ENCODE measurements around the gene LRRC1.

LRRC1 gene

DNA sequence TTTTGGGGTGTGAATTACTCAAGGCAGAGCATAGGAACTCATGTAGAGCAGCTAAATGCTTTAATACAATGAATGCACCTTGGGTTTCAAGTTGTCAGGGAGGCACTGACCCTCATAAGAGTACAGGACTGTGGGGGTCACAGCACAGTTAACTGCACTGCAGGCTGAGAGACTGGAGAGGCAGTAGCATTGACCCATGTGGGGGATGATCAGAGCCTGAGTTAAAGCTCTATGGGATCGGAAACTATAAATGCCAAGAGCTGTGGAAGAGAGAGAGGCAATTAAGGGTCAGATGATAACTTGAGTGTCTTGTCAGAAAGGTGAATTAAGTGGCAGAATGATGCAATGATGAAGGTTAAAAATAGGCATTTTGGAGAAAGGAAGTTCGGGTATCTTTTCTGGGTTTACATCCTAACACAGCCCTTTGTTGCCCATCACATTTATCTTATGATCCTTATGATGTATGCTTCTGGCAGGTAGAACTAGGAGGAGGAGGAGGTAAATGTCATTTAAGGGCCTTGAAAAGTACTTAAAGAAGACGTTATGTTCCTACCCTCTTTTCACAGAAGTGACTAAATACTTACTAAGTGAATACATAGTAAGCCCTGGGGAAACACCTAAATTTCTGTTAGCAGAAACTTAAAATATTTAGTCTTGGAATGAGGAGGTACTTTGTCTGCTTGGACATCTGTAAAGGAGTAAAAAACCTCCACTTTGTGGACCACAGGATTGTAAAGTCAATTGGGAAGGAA is 24.2 kb downstream of the LRRC1 start:
- no peak for DNase-seq

DNA sequence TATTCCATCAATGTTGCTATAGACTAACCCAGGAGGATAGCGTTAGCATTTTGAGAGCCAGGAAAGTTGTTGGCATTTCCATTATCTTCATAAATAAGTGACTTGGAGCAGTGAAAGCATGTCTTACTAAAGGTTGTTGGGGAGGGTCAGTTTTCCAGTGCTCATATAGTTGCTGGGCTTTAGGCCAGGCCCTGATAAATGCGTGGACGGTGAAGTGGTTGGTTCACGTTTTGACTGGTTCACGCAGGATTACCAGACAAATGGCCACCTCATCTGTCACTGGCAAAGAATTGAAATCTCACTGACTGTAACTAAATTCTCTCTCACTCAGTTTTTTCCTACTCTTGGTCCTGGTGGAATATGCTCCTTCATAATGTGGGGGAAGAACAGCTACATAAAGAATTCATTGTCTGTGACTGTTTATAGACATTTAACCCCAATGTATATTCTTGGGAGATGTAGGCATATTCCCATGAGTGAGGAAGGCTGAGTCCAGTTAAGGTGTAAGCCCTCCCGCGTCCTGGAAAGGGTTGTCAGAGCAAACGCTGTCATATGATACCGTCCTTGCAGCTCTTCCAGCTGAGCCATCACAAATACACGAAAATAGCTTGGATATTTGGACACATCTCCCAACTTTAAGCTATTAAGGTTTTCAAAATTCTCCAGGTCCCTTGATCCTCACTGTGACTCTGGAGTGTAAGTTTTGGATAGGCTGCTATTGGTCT is 27.8 kb downstream of the LRRC1 start:
- no peak for DNase-seq

DNA sequence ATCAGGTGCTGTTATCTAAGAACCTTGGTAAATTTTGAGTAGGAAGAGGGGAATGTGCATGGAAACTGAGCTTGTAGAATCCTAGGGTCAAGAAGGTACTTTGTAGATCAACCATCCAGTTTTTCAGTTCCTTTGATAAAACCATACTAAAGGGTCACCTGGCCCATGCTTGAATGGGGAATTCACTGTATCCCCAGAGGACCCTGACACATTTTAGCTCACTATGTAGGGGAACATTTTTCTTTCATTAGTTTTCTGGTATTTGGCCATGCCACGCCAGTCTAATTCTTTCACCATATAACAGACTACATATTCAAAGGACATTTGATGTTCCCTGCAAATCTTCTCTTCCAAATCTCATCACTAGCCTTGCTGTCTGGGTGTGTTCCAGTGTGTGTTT is 29.9 kb downstream of the LRRC1 start:
- no peak for DNase-seq

DNA sequence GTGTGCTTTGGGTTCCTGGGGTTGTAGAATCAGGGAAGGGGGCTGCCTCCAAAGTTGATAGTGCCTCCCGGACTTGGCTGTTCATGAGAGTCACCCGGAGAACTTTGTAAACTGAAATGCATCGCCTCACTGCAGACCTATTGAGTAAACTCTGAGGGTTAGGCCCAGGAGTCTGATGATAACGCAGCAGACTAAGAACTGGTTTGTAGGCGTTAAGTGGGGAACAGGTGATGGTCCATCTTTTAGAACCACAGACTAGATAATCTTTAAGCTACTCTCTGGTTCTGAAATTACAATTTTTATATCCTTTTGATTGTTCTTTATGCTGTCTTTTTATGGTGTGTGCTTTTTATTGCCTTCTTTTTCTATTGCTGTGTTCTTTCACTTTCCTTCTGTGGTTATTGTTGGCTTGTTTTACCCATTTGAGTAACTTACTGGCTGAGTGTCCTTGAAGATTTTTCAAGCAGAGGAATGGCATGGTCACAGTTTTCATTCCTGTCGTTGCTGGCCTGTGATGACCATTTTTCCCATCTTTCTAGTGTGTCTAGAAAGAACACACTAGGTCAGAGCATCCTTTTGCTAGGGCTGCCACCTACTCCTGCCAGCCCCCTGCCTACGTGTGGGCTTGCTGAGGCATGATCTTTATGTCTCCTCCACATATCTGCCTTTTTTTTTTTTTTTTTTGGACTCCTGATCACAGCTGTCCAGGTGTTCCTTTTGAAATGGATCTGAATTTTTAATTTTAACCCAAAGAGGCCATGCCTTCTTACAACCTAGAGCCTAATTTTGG is 30.9 kb downstream of the LRRC1 start:
- DNase-seq = no peak

DNA sequence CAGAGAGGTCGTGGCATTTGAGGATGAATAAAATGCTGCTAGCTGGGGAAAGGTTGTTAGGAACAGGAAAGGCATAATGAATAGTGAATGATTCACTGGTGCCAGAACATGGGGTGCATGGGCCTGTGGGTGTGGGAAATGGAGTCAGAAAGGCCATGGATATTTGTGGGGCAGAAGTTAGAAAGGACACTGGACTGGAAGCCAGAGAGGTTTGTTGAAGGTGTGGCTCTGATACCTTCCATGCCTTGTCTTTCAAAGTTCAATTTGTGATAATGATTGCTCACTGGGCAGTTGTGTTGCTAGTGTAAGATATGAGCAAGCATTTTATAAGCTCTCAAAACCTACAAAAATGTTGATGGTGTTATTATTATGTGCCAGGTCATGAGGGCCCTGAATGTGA is 32.7 kb downstream of the LRRC1 start:
- DNase-seq = no peak

DNA sequence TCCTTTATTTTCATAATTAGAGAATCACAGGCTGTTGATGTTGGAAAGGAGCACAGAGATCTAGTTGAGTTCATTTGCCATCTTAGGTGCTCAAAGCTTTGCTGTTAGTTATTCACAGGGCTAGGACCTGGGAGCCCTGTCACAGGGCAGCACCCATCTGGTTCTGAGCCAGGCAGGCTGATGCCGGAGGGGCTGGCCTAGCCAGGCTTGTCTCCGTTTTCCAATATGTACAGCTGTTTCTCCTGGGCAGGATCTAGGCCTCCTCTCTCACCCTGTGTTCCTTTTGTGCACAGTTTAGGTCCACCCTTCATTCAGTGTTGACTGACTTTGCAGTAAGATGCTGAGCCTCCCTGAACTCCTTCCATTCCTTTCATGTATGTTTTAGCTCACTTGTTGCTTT is 33.4 kb downstream of the LRRC1 start:
- no peak for DNase-seq

DNA sequence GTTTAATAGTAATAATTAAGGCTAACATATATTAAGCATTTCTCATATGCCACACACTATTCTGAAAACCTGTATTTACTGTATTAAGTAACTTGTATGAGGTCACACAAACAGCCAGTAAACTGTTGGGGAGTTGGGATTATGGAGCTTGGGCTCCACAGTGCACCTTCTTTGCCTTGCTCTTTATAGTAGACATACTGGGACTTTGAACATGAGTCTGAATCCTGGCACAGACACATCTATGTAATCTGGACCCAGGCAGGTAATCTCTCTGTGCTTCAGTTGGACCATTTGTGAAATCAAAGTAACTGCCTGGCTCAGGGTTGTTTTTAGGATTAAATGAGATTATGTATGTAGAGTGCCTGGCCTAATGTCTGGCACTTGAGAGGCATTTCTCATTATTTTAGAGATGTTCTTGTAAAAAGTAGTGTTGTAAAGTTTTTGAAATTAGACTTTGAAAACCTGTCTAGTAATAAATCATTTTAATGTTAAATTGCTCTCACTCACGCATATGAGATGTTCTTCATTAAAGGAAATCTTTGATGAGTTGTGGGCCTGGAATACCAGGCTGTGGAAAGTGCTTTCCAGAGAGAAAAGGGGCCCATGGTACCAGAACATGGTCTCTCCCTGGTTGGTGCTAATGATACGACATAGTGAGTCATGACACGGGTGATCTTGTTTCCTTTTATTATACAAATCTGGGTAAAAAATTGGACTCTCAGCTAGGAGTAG is 34.3 kb downstream of the LRRC1 start:
- DNase-seq = no peak

DNA sequence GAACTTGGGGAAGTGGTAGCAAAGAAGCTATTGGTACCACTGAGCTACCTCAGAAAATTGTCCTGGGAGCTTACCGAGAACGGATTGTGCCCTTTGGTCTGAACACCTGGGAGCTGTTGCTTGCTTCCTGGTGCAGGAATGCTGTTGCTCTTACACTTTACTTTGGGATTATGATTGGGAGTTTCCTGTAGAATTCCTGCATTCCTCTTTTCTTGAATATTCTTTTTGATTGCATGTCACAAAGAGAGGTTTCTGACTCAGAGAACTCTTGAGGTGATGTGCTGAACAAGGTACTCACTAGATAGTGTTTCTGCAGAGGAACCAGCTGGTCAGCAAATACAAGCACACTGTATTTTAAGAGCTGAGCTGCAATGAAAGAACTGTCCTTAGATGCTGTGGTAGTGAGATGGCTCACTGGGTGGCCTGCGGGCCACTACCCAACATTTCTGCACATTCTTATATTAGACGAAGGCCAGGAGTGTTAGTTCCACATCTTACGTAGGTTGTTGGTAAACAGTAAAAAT is 35.0 kb downstream of the LRRC1 start:
- no peak for DNase-seq

DNA sequence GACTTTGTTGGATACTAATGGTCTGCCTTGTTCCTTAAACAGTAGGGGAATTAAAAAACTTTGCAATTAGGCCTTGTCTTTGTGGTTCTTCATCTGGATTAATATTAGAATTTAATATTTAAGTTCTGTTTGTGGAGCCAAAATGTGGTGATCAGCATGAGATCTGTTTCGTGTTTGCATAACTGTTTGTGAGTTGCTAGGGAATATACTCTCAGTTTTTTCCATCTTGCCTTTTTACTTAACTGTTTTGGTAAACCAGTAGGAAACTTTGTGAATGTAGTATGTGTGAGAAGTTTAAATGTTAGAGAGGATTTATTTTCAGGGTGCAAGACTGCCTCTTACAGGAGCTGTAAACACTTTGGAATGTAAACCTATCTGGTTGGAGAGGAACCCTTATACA is 35.6 kb downstream of the LRRC1 start:
- no peak for DNase-seq

DNA sequence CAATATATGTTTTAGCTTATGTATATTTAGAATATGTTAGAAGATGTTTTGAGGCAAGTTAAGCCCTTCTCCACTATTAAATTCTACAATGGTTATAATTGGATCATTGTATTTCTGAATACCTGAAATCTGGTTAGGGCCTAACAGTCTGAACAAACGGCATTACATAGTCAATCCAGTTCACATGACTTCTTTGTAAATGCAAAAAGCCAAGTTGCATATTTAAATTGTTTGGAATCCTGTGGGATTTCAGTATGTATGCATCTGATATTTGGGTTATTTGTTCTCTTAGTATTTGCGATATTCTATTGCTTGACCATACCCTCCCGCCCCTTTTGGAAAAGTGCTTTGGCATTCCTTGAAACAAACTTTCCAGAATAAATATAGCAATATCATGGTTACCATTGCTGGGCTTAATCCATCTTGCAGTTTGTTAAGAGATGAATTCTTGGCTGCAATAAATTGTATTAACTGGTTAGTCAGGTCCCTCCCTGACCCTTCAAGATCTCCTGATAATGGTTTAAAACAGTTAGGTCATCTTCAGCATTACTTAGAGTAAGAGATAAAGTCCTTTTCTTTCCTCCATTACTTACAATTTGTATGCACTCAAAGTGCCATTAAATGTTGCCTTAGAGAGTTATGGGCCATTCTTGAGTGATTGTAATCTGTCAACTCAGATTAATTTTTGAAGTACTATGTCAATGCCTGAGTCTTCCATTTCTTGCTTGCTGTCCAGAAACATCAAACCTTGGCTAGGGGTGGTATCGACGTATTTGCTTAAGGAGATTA is 36.5 kb downstream of the LRRC1 start:
- DNase-seq = no peak

DNA sequence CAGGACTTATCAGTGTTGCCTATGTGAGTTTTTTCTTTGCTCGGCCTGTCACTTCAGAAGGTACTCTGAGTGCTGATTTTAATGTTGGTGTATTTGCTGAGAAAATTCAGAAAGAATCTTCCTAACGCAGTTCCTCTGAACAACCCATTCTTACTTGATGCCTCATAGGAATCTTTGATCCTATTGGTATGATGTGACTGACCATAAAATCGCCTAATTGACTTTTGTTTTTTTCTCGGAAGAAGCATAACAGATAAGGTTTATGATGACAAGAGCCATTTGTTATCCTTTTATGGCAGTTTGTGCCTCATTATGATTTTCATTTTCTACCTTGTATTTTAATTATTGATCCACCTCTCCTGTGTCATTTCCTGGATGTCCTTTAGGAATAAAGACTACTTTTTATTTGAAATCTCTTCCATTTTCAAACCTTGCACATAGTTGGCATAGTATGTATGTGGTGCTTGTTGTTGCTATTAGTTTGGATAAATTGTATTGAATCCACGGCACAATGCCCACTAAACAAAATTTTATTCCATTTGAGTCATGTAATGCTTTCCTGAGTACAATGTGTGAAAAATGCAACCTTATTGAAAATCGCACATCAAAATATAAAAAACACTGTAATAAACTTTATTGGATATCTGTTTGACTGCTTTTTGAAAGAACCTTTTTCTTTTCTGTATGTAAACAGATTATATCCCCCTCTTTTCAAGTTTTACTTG is 37.3 kb downstream of the LRRC1 start:
- no peak for DNase-seq

DNA sequence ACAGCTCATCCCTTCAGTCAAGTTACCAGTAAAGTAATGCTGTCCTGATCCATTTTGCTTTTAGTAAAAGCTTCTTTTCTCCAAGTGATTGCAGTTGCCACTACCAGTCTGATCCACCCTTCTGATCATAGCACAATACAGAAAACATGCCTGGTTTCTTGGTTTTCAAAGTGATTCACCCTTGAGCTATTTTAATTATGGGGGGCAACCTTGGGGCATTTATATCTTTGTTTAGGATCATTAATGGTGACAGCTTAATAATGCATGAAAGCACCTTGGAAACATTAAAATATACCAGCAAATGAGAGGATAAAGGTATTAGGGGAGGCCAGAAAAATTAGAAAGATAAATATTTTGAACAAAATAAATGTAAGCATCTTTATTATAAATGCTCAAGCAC is 38.4 kb downstream of the LRRC1 start:
- DNase-seq = no peak

DNA sequence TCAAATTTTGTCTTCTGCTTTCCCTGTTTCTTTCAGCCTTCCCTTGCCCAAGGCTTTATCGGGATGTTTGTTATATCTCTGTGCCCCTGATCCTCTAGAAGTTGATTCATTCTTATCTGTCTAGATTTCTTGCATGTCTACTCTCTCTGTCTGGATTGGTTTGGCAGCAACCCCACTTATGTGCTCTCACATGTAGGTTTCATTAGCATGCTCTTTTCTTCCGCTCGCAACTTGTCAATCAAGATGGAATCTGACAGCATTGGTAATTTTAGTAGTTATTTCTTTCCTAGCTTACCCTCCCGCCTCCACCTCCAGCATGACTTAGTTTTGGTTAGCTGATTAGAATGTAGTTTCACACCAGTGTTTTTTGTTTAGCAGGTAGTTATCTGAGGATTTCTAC is 39.3 kb downstream of the LRRC1 start:
- no peak for DNase-seq

DNA sequence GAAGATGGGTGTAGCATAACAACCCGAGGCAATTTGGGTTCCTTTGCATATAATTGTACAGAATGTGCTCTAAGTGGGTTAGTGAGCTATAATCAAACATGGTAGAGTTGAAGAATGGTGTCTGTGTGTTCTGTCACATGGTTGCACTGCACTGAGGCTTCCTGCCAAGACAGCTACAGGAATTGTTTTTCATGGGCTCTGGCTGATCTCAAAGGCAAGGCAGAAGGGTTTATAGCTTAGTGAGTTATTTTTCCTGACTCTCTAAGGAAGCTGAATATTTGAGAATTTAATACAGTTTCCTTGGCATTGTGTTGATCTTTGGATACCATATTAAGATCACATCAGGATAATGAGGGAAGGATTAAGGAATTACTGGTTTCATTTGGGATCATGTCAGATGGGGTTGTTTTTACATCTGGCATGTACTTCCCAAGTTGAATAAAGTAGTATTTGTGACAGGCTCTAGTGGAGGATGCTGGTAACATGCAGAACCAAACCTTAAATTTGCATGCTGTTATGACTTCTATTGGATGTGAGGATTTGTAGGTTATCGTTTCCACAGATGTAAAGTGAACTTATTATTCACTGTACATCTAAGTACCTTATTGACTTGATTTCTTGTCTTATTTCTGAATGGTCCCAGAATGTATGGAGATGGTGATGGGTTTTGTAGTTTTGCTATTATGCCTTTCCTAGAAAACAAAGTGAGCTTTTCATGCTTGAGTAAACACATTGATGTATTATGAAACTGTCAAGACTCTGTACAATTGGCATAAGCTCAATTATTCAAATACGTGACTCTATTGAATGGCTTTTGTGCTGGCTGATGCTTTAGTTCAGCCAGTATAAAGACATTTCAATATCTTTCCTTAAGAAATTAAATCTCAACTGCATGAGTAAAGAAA is 43.3 kb downstream of the LRRC1 start:
- no peak for DNase-seq

DNA sequence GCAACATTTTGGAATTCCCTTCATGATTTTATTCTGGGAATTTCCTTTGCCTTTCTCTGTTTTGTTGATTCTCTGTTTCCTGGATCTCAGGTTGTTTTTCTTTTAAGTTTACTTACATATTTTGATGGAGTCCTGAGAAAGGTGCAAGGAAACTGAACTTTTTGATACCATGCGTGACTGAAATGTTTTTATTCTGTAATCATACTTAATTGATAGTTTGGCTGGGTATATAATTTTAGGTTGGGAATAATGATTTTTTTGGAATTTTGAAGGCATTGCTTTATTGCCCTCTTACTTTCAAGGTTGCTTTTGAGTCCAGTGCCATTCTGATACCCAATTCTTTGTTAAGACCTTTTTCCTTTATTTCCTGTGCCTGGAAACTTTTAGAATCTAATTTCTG is 45.2 kb downstream of the LRRC1 start:
- no peak for DNase-seq

DNA sequence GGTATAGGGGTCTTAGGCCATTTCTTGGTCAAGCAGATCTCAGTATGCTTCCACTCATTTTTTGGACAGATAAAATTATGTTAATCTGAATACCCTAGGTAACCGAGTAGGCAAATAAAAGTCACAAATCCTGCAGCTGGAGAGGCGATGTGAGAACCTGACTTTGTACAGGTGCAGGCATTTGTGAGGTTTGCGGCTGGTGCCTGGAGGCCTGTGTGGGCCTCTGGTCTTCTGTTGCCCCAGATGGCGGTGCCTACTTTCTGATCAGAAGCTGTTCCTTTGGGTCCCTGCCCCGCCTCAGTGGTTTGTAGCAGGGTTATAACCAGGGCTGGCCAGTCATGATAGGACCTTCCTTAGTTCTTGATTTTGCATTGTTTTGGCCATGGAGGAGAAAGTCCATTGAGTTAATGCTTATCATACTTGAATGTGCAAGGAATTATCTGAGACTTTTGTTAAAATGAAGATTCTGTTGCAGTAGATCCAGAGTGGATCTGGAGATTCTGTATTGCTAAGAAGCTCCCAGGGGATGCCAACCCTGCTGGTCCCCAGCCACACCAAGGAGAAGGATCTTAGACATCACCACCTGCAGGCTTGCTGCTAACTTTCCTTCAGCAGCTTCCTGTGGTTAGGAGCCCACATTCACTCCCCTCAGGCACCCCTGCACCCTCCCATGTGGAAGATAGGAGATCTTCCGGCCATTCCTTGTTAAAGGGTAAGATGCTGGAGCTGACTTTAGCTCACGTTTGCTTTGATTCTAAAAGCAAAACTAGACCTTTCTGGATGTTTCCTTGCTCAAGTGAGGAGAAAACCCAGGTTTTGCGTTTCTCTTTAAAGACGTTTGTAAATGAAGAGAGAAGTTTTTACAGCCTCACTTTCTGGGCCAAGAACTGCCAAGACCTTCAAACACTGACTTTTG is 50.7 kb downstream of the LRRC1 start:
- no peak for DNase-seq

DNA sequence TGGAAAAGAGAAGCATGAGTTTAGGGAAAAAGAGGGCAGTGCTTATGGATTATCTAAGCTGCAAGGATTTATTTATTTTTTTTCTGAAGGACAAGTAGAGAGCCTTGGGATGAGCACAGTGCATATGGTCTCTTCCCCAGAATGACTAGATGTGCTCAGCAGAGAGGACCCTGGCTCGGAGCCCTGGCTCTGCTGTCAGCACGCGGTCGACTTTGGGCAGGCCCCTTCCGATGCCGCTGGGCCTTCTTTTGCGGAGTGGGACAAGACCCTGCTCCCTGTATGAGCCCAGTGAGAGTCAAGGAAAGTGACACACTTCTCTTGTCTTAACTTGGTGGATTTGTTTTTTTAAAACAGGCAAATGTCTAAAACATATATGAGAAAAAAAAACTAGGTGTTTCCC is 51.4 kb downstream of the LRRC1 start:
- no peak for DNase-seq

DNA sequence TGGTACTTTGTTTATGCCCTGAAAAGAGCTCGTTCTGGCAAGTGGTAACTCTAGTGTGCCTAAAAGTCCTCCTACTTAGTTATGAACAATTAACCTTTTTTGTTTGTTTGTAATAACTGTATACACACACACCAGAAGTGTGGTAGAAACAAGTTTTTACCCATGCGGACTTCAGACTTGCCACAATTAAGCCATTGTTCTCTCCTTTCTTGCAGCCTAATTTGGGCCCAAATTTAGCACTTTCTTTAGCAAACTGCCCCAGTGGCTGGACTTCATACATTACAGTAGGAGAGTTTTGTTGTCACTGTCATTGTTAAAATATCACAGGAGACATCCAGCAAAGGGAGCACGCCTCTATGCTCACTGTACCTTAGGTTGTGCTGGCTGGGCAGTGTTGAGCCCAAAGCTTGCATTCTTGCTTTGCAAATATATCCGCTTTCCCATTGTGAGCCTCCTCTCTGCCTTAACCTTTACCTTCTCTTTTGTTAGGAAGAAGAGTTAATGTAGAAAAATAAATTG is 53.0 kb downstream of the LRRC1 start:
- DNase-seq = no peak

DNA sequence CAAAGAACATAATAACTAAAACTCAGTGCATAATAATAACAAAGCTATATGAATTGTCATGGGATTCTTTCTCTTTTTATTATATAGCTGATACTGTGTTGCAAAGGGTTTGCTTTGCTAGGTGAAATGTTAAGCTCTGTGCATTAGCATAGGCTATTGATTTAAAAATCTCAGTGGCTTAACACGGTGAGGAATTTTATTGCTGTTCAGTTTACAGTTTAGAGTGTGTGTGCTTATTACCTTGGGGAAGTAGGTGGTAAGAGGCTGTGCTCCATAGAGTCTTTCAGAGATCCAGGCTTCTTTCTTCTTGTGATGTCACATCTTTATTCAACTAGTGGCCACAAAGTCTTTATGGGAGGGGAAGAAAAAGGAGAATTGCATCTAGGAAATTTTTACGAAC is 55.7 kb downstream of the LRRC1 start:
- DNase-seq = no peak

Measured in stimulated activated CD4-positive, alpha-beta T cell treated with anti-CD3 and anti-CD28 coated beads, Interleukin-2, amount 100 ng/mL, for 48 hours (primary cell).